NCI-H2227 (cell line): ENCODE measurements around the gene ANKS1B.

Experiments
- DNase-seq: peaks from one replicate; lab custom pipeline; 2025; ENCODE audit not compliant: unreplicated experiment; lab: John Stamatoyannopoulos, UW

The ANKS1B gene

GRCh38 chr12:99097171-99097570, 887.6 kb downstream of the ANKS1B start:
- DNase-seq, result no peak

DNA sequence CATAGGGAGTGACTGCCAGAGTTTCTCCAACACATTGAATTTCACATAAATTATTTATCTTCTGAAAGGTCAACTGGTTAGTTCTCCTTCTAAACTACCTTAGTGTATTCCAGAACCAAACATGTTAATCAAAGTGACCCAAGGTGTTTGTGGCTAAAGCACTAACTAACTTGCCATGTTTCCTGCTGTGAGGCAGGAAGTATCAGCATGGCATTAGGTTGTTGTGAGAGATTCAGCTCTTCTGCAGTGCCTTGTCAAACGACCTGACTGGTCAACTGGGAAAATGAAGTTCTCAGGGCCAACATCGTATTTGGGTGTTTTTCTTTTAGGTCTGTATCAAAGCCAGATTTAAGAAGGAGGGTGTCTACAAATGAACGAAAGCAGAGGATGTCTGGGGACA, 891.6 kb downstream of the ANKS1B start:
- DNase-seq, result no peak

DNA sequence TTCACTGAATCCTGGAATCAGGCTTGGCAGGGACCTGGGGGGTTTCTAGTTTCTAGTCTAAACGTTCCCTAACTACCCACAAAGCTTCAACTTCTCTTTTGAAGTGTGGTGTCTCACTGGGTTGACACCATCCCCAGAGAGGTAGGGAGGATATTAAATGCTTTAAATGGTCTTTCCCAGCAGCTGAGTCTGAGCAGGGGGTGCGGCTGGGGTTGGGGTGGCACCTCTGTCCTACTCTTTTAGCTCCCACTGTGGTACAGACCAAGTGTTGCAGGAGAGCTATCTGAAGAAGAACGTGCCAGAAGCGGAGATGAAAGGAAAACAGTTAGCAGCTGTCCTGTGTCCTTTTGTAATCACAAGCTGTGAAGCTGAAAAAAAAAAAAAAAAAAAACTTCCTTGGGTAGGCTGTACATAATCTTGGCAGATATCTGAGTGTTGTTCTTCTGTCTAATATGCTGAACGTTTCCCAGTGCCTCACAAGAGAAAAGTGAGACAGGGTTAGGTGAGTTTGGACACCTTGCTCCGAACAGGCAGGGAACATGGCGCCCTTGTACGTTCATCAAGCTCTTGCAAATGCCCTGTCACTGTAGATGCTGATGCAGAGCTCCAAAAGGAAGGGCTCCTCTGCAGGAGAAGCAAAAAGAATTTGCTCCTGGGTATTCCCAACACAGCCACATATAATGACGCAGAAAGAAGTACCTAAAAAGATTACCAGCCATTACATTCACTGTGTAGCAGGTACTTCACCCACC, 892.5 kb downstream of the ANKS1B start:
- DNase-seq, result no peak

DNA sequence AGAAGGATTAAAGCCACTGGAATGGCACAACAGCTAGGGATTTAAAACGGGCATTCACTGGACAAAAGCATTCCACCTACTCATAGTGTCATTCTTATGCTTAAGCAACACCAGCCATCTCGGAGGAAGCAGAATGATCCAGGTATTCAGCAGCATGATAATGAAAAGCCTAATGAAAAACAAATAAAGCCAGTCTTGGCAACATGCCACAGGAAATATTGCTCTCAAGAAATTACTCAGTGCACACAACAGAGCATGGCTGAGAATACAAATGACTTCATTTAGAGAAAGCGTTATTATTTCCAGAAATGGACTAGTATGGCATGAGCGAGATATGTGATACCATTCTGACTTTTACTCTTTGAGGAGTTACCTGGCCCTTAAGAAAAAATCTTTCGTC, 897.5 kb downstream of the ANKS1B start:
- DNase-seq, result peak; percentile 25

- DNase-seq, result no peak
Measured at GRCh38 chr12:99079811-99080210, 904.9 kb downstream of the ANKS1B start.

GRCh38 chr12:99068993-99069747, 915.6 kb downstream of the ANKS1B start:
- peak; percentile 80 for DNase-seq

DNA sequence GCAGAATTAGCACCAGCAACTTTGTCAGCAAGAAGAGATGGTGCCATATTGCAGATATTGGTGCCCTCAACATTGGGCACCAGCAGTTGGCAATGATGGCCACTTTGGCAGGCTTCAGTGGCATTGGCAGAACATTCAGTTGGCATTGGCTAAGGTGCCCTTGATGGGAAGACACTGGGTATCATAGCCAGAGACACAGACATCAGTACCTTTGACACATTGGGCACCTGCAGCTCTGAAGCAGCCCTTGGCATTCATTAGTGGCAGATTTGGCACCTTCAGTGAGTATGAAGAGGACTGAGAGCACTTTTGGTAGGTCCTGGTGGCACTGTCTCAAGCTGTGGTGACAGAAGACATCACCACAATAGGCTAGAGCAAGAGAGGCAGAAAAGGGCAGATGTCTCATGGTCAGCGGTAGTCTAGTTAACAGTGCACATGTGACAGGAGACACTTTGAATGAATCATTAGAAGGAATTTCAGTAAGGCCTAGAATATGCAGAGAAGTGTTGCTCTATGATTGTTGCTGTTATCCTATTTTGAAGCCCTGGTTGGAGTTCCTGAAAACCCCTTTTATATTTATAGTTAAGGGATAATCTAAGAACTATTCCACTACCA, 917.5 kb downstream of the ANKS1B start:
- no peak for DNase-seq

- DNase-seq, result no peak
Measured at GRCh38 chr12:99066726-99067125, 918.0 kb downstream of the ANKS1B start.

DNA sequence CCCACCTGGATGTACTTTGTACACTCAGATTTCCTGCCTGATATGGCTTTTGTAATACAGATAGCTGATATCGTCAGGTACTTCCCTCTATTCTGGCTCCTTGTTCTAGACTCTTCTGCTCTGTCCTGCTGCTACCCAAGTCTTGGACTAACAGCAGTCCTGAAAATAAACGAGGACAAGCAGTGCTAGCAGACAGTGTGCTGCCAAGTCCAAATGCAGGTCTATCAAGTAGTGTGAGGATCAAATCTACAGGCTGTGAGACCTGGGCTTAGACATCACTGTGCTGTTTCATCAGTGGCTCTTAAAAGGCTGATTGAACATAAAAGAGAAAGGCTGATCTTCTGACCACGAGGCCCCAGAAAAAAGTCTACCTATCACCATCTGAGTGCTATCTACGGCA, 921.6 kb downstream of the ANKS1B start:
- no peak for DNase-seq

GRCh38 chr12:99059824-99060511, 924.8 kb downstream of the ANKS1B start:
- DNase-seq, result peak; percentile 68

GRCh38 chr12:99057670-99058069, 927.1 kb downstream of the ANKS1B start:
- no peak for DNase-seq

- DNase-seq, result no peak
Measured at GRCh38 chr12:99056186-99056585, 928.5 kb downstream of the ANKS1B start.

DNA sequence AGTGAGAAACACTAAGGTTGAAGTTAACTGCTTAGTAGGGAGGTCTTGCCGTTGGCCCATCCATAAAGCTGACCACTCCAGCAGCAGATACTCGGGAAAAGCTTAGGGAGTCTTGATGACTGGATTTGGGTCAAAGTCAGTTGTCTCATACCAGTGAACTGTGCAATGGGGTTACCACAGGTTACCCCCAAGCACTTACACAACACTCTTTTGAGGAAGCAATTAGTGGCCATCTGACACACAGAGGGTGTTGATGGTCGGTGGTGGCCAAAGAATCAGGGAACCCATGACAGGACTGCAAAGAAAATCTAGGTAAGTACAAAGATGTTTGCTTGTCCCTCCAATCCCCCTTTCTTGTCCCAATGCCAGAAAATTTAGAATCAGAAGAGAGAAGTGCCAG, 929.4 kb downstream of the ANKS1B start:
- DNase-seq, result no peak

GRCh38 chr12:99054601-99055128, 930.1 kb downstream of the ANKS1B start:
- no peak for DNase-seq

GRCh38 chr12:99053616-99054362, 930.9 kb downstream of the ANKS1B start:
- DNase-seq, result no peak

DNA sequence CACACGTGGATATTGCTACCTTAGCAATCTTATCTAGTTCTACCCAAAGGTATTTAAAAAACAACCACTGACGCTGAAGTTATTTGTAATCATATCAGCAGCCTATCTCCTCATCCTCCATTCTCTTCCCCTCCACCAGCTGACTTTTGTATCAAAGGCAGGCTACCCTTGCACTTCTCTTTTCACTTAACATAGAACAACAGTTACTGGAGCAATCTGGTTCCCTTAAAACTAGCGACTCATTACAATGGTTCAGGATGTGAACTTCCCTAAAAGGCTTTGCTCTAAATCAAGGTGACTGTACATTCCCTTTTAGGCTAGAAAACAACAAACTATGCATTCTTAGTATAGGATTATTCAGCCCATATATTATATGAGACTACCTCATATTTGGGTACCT, 935.0 kb downstream of the ANKS1B start:
- no peak for DNase-seq

DNA sequence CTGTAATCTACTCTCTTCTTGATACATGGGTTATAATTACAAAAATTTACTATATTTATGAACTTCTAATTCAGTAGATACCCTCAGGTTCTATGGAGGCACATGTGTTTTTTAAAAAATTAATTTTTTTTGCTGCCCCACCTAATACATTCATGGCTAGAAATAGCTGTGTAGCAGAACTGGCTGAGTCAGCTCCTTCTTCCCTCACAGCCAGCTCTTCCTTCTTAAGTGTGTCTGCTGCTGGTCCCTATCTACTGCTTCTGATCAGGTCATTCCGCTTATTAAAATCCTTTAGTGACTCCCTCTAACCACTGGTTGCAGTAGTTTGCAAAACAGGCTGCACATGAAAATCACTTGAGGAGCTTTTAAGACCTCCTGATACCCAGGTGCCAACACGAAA, 939.6 kb downstream of the ANKS1B start:
- DNase-seq, result no peak

- peak; percentile 79 for DNase-seq
Measured at GRCh38 chr12:99043319-99043914, 941.3 kb downstream of the ANKS1B start.

DNA sequence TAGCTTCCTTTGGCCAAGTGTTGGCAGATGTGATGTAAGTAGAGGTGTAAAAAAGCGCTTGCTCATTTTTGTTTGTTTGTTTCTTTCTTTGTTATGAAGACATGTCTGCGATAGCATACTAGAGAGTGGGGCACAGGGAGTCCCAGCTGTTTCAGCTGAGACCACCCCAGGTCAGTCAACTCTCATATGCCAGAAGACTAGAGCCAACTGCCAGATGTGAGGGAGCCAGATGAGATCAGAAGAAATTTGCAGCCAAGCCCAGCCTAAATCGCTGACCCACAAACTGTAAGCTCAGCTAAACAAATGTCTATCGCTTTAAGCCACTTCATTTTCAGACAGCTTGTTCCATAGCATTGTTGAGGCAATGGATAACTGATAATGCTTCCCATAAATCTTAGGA, 942.5 kb downstream of the ANKS1B start:
- DNase-seq, result no peak
